Skeletal muscle tissue (tissue), 4 donors: Measurements from ENCODE around the gene RBM6. TPM values are rescaled to one million over a fixed set of nuclear protein-coding genes. Genes with fewer than 3 reads are reported as not detected.
"Not testable (repeated sequence)": the region's sequence is repeated elsewhere in the genome, so short reads cannot be mapped to it uniquely, and the experiment has no call there.

Experiments used
- H3K27ac ChIP-seq: one replicate; pipeline ENCODE4 v1.7.0; 2013; ENCODE audit warnings: mild to moderate bottlenecking, low read depth, low read length, inconsistent platforms
- H3K27me3 ChIP-seq, 3 donors: one replicate each; pipeline ENCODE4 v1.7.0; 2013; ENCODE audit warnings: low read length in 3 of 3; ENCODE audit not compliant: control insufficient read depth in 3 of 3, insufficient read depth in 3 of 3
- H3K36me3 ChIP-seq, 3 donors: one replicate each; pipeline ENCODE4 v1.7.0; 2013; ENCODE audit warnings: low read length in 3 of 3; ENCODE audit not compliant: control insufficient read depth in 3 of 3, insufficient read depth in 3 of 3
- H3K4me1 ChIP-seq, 3 donors: one replicate each; pipeline ENCODE4 v1.7.0; 2013; ENCODE audit warnings: low read length in 3 of 3, mild to moderate bottlenecking in 3 of 3; ENCODE audit not compliant: control insufficient read depth in 3 of 3, insufficient read depth in 3 of 3
- H3K4me3 ChIP-seq, 3 donors: one replicate each; pipeline ENCODE4 v1.7.0; 2013; ENCODE audit warnings: low read length in 3 of 3
- H3K9ac ChIP-seq, 3 donors: one replicate each; pipeline ENCODE4 v1.7.0; 2013; ENCODE audit warnings: low read length in 3 of 3, mild to moderate bottlenecking in 3 of 3, moderate library complexity in 2 of 3, low read depth in 1 of 3
- H3K9me3 ChIP-seq, 3 donors: one replicate each; pipeline ENCODE4 v1.7.0; 2013; ENCODE audit warnings: low read length in 3 of 3; ENCODE audit not compliant: control insufficient read depth in 3 of 3
- total RNA-seq: library from RNA; depleted of rRNA; stranded (reverse); fragments of >200 nt; gene quantifications from one replicate; pipeline ENCODE4 v1.2.3, GENCODE V29; 2014
- donor health status: Osteomylitis.

The RBM6 gene
- total RNA-seq, 1 donor from 2014 or later: 49.1 TPM

DNA sequence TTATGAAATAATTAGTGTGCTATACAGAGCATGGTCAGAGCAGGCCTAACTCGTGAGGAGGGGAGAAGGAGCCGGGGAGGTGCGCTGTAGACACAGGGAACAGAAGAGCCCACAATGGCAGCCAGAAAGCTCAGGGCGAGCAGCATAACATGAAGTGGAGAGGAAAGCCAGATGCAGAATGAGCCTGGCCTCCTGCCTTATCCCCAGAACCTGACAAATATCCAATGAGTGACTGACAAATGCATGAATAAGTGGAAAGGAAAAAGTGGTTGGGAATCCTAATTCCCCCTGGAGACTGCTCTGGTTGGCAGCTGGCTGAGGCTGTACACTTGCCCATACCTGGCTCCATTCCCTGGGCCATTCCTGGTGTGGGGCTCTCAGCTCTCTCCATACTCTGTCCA, 27.1 kb upstream of the RBM6 start:
- Histone ChIP-seq H3K27me3 (no peaks in the 10 kb centered on the region), H3K4me1 (peaks cover 0 to 19% (median 4%) of the 10 kb centered on the region in 3 donors), H3K9me3 (no peaks in the 10 kb centered on the region), H3K4me3 (no peak overlapping the region), H3K36me3 (peaks cover 25 to 43% (median 33%) of the 10 kb centered on the region in 3 donors), H3K9ac (no peak overlapping the region), H3K27ac (no peak overlapping the region)

DNA sequence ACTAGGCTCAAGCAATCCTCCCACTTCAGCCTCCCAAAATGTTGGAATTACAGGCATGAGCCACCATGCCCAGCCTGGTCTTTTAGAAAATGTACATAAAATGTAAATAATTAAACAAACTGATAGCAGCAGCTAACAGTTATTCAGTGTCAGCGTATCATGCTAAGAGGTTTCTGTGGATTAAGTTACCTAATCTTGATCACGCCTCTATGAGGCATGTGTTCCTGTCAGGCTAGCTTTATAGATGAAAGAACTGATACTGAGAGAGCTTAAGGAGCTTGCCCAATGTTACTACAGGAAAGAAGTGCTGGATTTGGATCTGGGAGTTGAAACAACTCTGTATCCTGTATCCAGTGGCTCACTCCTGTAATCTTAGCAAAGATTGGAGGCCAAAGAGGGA, 25.0 kb upstream of the RBM6 start:
- H3K9me3 ChIP-seq: no peaks in the 10 kb centered on the region
- H3K9ac ChIP-seq: peak overlapping the region in 1 of 3 donors; percentile 57
- no peaks in the 10 kb centered on the region for H3K27me3 ChIP-seq
- H3K27ac ChIP-seq: no peak overlapping the region
- no peak overlapping the region for H3K4me3 ChIP-seq
- H3K36me3 ChIP-seq: peaks cover 19 to 26% (median 23%) of the 10 kb centered on the region in 3 donors
- H3K4me1 ChIP-seq: peaks cover 0 to 19% (median 4%) of the 10 kb centered on the region in 3 donors

DNA sequence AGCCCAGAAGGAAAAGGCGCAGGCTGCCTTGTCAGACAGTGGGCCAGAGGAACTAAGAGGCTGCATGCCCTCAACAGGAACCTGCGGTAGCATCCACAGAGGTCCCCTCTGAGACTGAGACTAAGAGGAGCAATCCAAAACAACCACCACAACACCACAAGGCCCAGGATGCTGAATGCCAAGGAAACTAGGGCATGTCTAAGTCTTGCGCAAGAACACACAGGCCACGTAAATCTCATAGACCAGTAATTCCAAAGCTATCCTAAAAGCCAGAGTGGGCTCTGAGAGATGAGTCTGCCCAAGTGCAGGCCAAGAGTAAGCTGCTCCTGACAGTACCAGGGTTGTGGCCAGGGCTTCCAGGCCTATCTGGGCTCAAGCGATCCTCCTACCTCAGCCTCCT, 23.3 kb upstream of the RBM6 start:
- Histone ChIP-seq H3K9ac (no peak overlapping the region), H3K27ac (no peak overlapping the region), H3K4me3 (no peak overlapping the region), H3K4me1 (peaks cover 0 to 19% (median 4%) of the 10 kb centered on the region in 3 donors), H3K36me3 (peaks cover 8 to 12% (median 10%) of the 10 kb centered on the region in 3 donors), H3K27me3 (no peaks in the 10 kb centered on the region), H3K9me3 (no peaks in the 10 kb centered on the region)

DNA sequence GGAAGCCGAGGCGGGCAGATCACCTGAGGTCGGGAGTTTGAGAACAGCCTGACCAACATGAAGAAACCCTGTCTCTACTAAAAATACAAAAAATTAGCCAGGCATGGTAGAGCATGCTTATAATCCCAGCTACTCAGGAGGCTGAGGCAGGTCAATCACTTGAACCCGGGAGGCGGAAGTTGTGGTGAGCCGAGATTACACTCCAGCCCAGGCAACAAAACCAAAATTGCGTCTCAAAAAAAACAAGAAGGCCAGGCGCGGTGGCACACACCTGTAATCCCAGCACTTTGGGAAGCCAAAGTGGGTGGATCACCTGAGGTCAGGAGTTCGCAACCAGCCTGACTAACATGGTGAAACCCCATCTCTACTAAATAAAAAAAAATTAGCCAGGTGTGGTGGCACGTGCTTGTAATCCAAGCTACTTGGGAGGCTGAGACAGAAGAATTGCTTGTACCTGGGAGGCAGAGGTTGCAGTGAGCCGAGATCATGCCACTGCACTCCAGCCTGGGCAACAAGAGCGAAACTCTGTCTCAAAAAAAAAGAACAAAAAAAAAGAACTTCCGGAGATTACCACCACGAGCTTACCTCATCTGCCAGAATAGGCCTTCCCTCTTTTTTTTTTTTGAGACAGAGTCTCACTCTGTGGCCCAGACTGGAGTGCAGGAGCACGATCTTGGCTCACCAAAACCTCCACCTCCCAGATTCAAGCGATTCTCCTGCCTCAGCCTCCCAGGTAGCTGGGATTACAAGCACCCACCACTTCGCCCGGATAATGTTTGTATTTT, 22.0 kb upstream of the RBM6 start:
- H3K4me3 ChIP-seq, H3K27ac ChIP-seq, H3K36me3 ChIP-seq, H3K9me3 ChIP-seq, H3K27me3 ChIP-seq, H3K9ac ChIP-seq, H3K4me1 ChIP-seq: not testable (repeated sequence)

DNA sequence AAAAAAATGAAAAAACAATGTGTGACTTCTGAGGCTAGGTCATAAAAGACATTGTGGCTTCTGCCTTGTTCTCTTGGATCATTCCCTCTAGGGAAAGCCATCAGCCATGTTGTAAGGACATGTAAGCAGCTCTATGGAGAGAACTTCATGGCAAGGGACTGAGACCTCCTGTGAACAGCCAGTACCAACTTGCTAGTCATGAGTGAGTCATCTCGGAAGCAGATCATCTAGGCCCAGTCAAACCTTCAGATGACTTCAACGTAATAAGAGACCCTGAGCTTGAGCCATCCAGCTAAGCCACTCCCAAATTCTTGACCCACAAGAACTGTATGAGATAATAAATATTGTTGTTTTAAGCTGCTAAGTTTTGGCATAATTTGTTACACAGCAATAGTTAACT, 15.3 kb upstream of the RBM6 start:
- Histone ChIP-seq H3K9ac (no peak overlapping the region), H3K27ac (no peak overlapping the region), H3K9me3 (no peaks in the 10 kb centered on the region), H3K36me3 (peaks cover 0 to 5% (median 0%) of the 10 kb centered on the region in 3 donors), H3K4me1 (peaks cover 5 to 21% (median 8%) of the 10 kb centered on the region in 3 donors), H3K4me3 (no peak overlapping the region), H3K27me3 (no peaks in the 10 kb centered on the region)

DNA sequence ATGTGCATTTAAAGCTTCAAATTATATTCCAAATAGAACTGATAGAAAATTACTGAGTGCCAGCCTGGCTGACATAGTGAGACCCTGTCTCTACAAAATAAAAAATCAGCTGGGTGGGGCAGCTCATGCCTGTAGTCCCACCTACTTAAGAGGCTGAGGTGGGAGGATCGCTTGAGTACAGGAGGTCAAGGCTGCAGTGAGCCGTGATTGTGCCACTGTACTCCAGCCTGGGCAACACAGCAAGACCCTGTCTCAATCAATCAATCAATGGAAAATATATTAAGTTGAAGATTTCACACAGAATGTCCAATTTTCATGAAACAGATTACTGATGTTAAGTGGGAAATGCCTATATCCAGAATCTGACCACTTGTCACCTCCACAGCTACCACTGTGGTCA, 14.5 kb upstream of the RBM6 start:
- Histone ChIP-seq H3K4me3 (no peak overlapping the region), H3K27ac (no peak overlapping the region), H3K9ac (no peak overlapping the region), H3K4me1 (peaks cover 8 to 28% (median 12%) of the 10 kb centered on the region in 3 donors), H3K27me3 (no peaks in the 10 kb centered on the region), H3K9me3 (no peaks in the 10 kb centered on the region), H3K36me3 (peaks cover 0 to 5% (median 0%) of the 10 kb centered on the region in 3 donors)

DNA sequence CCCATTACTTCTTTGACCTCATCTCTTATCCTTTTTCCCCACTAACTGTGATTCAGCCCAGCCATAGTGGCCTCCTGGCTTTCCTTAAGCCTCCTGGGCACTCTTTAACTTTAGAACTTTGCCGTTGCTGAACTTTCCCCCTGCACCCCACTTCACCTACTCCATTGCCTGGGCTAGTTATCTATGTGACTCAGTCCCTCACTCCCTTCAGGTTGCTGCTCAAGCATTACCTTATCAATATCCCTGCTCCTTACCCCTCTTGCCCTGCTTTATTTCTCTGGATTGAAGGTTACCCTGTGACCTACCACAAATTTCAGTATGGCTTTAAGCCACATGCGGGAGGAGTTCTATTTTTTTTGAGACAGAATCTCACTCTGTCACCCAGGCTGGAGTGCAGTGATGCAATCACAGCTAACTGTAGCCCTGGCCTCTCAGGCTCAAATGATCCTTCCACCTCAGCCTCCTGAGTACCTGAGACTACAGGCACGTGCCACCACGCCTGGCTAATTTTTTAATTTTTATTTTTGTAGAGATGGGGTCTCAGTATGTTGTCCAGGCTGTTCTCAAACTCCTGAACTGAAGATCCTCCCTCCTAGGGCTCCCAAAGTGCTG, 13.7 kb upstream of the RBM6 start:
- H3K27me3 ChIP-seq: no peaks in the 10 kb centered on the region
- H3K36me3 ChIP-seq: peaks cover 0 to 5% (median 0%) of the 10 kb centered on the region in 3 donors
- no peak overlapping the region for H3K27ac ChIP-seq
- H3K4me3 ChIP-seq: no peak overlapping the region
- H3K4me1 ChIP-seq: peaks cover 15 to 34% (median 18%) of the 10 kb centered on the region in 3 donors
- H3K9me3 ChIP-seq: no peaks in the 10 kb centered on the region
- H3K9ac ChIP-seq: no peak overlapping the region

DNA sequence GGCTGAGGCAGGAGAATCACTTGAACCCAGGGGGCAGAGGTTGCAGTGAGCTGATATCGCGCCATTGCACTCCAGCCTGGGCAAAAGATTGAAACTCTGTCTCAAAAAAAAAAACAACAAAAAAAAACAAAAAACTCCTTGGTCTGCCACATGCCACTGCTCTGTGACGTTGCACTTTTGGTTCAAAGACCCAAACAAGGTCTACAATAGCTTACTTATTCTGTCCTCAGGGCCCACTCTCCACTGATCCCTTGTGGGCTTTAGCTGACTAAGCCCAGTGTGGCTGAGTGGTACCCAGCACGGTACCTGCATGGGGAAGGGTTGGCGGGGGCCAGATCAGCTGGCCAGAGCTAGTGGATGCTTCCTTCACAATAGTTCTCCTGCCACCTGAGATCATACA, 12.2 kb upstream of the RBM6 start:
- peaks cover 0 to 5% (median 0%) of the 10 kb centered on the region in 3 donors for H3K36me3 ChIP-seq
- no peaks in the 10 kb centered on the region for H3K27me3 ChIP-seq
- H3K27ac ChIP-seq: no peak overlapping the region
- no peaks in the 10 kb centered on the region for H3K9me3 ChIP-seq
- H3K9ac ChIP-seq: peak overlapping the region in 1 of 3 donors; percentile 23
- peaks cover 15 to 34% (median 18%) of the 10 kb centered on the region in 3 donors for H3K4me1 ChIP-seq
- no peak overlapping the region for H3K4me3 ChIP-seq

DNA sequence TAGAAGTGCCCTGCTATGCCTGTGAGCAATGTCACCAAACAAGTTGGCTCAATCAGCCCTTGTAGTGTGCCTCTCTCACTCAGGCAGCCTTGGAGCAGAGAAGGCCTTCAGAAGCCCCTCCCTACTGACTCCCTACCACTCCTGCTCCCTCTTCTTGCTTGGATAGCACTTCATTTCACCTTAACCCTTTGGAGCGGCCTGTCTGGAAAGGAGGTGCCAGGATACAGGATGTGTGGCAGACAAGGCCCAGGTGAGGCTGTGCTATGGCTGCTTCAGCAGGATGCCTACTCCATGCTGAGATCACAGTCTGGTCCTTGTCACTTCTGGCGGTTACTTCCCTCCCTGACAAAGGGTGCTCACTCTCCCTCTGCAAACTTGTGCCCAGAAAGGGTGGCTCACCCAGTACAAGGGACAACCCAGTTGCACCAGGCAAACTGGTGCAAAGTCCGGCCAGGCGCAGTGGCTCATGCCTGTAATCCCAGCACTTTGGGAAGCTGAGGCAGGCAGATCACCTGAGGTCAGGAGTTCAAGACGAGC, 11.4 kb upstream of the RBM6 start:
- H3K36me3 ChIP-seq: peaks cover 0 to 5% (median 0%) of the 10 kb centered on the region in 3 donors
- H3K27me3 ChIP-seq: no peaks in the 10 kb centered on the region
- no peak overlapping the region for H3K27ac ChIP-seq
- peak overlapping the region in 2 of 3 donors; percentile 29 to 43 for H3K4me3 ChIP-seq
- H3K9ac ChIP-seq: peak overlapping the region; percentile 23 to 68 (median 64)
- H3K9me3 ChIP-seq: no peaks in the 10 kb centered on the region
- H3K4me1 ChIP-seq: peaks cover 15 to 34% (median 18%) of the 10 kb centered on the region in 3 donors
